GM19452 (cell line): ENCODE data around the gene SRPRA.
A peak's percentile ranks its signal among the peaks of the same experiment; 100 is the strongest.
"Not testable (repeated sequence)": the region's sequence is repeated elsewhere in the genome, so short reads cannot be mapped to it uniquely, and the experiment has no call there.

Source experiments
- ATAC-seq: cut with Tn5 transposase; IDR thresholded peaks from one replicate; pipeline ENCODE4 v1.9.1; 2021; ENCODE audit not compliant: unreplicated experiment

The SRPRA gene, protein sequence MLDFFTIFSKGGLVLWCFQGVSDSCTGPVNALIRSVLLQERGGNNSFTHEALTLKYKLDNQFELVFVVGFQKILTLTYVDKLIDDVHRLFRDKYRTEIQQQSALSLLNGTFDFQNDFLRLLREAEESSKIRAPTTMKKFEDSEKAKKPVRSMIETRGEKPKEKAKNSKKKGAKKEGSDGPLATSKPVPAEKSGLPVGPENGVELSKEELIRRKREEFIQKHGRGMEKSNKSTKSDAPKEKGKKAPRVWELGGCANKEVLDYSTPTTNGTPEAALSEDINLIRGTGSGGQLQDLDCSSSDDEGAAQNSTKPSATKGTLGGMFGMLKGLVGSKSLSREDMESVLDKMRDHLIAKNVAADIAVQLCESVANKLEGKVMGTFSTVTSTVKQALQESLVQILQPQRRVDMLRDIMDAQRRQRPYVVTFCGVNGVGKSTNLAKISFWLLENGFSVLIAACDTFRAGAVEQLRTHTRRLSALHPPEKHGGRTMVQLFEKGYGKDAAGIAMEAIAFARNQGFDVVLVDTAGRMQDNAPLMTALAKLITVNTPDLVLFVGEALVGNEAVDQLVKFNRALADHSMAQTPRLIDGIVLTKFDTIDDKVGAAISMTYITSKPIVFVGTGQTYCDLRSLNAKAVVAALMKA

DNA sequence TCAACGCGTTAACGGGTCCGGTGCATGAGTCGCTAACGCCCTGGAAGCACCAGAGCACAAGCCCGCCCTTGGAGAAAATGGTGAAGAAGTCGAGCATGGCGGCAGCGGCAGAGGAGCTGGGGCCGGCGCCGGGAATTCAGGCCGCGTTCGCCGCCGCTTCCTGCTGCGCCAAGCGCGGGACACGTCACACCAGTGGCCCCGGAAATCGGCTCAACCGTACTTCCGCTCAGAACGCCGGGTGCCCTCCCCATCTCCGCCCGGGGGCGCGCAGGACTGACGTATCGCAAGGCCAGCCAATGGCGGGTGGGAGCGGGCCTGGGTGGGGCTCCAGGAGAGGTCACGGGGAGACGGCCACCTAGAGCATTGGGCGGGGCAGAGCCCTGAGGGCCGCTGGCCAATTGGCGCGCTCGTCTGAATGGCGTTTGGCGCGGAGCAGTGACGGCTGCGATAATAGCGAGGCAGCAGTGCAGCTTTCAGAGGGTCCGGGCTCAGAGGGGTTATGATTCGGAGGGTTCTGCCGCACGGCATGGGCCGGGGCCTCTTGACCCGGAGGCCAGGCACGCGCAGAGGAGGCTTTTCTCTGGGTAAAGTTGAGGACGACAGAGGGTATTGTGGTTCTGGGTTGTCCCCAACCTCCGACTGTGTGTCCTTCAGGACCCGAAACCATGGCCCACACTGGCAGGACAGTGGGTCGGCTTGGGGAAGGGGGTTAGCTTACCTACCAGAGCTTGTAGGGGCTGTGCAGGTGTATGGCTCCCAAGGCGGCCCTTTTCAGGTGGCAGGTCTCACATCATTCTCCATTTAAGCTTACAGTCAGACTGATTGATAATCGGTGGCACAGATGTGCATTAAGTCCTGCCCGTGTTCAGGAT is at the start of gene SRPRA, which contains the start of gene FOXRED1:
TSS of gene SRPRA (minus strand) at position 188 of the 872 bp plus-strand sequence. CDS start at position 97, 91 bp downstream.
TSS of gene FOXRED1 (plus strand) at position 447 of the 872 bp plus-strand sequence. CDS start at position 500, 53 bp downstream.
- peak; percentile 99 for ATAC-seq

DNA sequence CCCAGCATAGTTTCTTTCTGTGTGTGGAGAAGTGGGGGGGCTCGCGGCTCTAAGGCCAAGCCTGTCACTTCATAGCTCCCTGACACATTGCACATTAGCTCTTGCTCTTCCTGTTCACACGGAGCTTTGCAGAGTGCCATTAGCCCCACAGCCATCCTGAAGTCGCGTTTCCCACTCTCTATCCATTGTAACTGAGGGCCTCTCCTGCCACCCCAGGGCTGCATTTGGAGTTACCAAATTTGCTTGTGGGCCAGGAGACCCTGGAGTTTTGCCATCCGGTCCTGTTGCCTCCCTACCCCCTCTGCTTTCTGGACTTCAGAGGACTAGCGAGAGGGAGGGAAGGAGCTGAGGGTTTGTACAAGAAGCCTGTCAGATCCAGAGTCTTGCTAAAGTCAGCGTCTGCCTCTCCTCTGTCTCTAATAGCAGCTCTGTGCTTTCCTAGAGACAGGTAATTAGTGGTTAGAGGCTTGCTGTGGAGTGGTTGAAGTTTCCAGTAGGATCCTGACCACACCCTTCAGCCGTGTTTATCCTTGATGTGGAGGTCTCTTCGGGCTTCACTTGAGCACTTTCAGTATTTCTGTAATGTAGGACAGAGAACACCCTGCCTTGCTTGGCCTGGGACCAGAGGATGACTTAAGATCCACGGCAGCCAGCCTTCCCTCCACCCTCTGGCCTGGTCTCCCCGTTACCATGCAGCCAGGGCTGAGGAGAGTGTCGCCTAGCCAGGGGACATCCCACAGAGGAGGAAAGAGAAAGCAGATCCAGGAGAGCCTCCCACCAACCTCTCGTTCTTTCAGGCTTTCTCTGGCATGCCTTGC is 49.3 kb upstream of the SRPRA start:
- ATAC-seq = peak; percentile 34

DNA sequence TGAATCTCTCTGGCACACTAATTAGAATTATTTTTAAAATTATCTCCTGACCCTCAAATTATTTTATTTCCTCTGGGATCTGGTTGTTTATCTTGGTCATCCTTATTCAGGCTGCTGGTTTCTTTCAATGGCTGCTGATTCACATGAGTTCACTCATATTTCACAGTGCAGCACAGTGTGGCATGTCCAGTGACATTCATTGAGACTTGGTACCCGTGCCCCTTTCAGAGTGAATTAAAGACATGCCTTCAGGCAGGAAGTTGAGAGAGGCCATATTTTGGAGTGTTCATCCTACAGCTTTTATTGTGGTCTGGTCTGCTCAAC is 48.7 kb upstream of the SRPRA start:
- no peak for ATAC-seq

DNA sequence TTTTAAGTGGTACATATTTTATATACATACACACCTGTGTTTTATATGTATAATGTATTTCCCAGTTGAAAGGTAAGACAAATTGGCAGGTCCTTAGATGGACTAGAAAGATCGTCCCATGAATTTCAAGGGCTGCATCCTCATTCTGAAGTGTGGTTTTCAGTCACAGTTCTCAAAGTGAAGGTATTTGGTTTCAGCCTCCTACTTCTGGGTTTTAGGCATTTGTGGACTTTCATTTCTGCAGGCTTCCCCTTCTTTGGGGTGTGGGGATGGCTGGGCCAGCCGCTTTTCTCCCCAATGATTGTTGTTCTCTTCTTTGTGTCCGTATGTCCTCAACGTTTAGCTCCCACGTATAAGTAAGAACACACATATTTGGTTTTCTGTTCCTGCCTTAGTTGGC is 45.1 kb upstream of the SRPRA start:
- ATAC-seq = no peak

DNA sequence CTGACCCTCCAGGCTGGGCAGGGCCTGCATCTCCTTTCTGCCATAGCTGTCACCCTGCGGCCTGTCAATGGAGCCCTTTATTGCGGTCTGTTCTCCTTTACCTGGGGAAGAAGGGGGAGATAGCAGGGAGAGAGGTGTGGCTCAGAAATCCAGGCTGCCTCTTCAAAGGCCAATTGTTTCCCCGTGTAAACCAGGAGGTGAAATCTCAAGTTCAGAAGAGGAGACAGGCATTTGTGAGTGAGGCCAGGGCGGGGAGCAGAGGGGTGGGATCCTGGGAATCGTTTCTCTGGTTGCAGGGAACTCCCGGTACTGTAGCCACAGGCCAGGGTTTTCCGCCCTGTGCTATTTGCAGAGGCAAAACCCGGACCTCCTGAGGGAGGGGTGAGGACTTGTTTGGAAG is 44.3 kb upstream of the SRPRA start:
- no peak for ATAC-seq

DNA sequence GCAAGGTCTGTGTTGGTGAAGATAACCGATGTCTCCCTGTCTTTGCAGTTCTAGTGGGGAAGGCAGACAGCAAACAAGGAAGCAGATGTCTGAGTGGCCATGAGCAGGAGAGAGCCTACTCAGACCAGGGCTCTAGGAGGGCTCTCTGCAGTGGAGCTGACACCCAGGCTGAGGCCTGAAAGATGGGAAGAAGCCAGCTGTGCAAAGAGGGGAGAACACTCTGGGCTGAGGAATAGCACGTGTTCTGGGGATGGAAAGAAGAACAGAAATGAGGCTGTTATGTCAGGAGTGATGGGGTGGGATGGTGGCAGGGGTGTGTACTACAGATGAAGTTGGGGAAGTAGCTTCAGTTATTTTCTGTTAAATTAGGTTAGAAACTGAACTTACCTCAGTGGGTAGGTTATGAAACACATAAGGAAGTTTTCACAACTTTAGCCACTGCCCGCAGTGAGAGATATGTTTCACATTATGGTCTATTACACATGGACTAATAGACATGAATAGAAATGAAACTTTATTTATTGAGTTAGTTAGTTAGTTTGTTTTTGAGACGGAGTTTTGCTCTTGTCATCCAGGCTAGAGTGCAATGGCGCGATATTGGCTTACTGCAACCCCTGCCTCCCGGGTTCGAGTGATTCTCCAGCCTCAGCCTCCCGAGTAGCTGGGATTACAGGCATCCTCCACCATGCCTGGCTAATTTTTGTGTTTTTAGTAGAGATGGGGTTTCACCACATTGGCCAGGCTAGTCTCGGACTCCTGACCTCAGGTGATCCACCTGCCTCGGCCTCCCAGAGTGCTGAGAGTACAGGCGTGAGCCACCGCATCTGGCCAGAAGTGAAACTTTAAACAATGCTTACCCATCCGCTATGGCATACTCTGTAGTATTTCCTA is 43.0 kb upstream of the SRPRA start:
- peak; percentile 71 for ATAC-seq

DNA sequence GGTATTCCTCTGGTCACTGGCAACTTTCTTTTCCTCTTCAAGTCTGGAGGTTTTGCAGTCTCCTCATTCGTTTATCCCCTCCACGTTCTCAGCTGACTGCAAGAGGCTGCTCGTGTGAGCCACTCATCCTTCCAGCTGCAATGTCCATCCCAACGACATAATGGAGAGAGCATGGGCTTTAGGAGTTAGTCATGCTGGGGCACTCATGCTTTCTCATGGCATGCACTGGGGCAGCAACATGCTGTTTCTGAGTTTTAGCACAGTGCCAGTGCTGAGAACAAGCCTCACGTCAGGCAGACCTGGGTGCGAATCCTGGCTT is 42.3 kb upstream of the SRPRA start:
- no peak for ATAC-seq

DNA sequence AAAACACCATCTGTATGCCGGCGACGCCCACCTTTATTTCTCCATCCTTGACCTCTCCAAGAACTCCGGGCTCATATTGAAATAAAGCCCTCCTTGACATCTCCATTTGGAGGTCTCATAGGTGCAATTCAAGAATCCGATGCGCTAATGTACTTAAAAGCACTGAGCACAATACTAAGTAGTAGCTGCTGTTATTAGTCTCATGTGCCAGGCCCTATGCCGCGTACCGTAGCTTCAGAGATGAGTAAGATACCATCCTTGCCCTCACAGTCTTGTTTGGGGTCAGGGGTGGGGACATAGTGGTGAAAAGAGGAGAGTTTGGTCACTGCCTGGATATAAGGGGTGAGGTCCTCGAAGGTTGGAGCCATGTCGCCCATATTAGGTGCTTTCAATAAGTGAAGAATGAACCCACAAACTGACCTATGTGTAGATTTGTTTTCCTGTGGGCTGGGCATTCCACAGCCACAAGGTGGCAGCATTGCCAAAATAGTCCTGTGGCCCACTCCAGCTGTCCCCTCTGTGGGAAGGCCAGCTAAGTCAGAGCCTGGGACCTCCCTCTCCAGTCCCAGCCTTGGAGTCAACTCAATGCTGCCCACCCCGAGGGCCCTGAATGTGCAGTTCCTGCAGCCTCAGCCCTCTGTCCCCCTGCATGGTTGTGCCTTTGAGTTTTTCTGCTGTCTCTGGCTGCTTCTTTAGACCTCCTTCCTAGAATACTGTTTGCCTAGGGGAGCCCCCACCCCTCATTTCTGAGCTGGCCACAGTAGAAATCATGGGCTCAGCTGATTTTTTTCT is 41.7 kb upstream of the SRPRA start:
- peak; percentile 33 for ATAC-seq

DNA sequence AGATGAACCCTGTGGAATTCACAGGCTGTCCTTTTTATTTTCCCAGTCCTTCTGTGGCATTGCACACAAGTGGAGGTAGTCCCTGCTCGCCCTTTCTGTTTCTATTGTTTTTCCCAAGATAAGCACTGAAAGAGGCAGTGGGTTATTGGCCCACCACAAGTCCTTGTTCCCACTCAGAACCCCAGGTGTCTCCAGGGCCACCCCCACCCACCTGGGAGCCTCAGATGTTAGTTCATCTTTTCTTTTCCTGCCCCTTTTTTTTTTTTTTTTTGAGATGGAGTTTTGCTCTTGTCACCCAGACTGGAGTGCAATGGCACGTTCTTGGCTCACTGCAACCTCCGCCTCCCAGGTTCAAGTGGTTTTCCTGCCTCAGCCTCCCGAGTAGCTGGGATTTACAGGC is 40.1 kb upstream of the SRPRA start:
- ATAC-seq = not testable (repeated sequence)

DNA sequence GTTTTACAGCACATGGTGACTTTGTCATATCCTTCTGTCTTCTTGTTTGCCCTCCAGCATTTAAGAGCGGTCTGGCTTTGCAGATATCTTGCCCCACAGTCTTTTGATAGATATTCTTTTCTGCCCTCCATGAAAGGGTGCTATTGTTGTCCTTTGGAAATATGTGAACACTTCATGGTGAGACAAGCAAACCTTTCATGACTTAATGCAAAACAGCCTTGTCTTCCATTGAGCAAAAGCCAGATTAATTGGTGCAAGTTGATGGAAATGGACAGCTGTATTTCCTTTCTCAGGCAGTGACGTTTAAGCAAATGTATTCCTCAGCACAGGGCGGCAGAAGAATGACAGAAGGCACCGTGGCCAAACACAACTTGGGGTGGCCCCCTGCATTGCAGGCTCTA is 39.6 kb upstream of the SRPRA start:
- ATAC-seq = no peak

DNA sequence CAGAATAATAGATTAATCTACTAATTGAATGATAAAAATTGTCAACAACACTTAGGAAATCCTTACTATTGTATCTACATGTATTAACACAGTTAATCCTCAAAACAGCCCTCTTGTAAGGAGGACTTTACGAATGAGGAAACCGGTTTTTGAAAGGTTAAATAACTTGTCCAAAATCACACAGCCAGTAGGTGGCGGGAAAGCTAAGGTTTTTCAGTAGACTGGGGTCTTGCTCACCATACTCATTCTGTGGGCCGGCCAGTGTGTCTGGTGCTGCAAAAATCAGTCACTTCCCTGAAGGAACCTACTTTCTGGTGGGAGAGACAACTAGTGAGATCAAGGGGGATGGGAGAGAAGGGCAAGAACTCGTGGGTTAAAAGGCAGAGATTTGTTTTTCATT is 39.0 kb upstream of the SRPRA start:
- ATAC-seq = no peak

DNA sequence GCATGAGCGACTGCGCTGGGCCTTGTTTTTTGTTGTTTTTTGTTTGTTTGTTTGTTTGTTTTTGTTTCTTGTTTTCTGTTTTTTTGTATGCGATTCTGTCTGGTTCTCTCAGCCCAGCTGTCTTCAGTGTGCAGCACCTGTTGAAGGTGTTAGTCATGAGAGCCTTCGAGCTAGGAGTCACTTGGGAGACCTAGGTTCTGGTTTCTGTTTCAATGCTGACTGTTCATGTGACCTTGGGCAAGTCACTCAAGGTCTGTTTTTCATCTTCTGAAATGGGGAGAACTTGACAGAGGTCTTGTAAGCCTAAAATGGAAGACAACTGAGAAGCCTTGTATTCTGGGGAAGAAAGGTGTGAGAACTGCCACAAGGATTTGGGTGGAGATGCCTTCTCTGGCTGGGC is 37.0 kb upstream of the SRPRA start:
- ATAC-seq = peak; percentile 66

DNA sequence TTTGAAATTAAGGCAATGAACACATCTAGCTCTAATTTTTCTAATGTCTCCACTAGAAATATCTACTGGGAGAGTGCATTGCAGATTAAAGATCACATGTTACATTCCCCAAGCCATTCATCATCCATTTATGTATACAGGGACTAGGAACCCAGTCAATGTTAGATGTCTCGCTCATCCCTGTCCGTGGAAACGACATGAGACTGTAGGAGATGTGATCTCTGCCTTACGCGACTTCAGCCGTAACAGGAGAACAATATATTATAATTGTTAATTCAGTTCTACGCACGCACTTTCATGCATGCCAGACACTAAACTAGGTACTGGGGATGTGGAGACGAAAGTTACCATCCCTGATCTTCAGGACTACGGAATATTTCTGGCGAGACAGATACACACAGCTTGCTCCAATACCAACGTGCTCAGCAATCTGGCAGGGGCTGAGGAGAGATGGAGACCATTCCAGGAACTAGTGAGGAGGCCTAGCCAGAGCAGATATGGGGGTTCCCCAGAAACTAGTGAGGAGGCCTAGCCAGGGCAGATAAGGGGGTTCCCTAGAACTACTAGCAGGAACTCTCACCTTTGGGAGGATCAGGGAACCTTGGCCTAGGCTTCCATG is 35.9 kb upstream of the SRPRA start:
- ATAC-seq = peak; percentile 1

DNA sequence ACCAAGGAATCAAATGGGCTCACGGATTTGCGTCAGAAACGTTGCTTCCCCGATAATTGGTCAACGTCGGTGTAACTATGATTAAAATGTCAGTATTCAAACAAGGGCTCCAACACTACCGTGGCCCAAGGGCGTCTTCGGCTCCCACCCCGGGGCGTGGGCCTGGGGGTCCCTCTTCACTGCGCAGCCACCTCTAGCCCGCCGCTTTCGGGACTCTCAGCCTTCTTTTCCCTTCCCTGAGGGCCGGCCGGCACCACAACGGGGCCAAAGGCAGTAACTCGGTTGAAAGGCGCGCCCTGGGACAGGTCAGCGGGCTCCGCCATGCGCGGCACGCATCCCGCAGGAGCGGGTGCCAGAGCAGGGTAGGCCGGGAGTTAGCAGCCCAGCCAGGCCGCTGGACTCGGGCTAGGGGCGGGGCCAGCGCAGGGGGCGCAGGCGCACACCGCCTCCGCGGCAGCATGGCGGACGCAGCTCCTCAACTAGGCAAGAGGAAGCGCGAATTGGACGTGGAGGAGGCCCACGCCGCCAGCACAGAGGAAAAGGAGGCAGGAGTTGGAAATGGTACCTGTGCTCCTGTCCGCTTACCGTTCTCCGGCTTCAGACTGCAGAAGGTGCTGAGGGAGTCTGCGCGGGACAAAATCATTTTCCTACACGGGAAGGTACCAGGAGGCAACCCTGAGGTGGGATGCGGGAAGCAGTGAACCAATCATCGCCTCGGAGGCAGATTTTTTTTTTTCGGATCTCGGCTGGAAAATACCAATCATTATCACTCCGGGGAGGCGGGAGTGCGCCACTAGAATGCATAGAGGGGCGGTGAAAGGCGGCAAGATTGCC is 35.1 kb upstream of the SRPRA start, which contains the start of gene DCPS:
TSS of gene DCPS (plus strand) at position 438 of the 834 bp plus-strand sequence. CDS start at position 459, 21 bp downstream.
- peak; percentile 88 for ATAC-seq

DNA sequence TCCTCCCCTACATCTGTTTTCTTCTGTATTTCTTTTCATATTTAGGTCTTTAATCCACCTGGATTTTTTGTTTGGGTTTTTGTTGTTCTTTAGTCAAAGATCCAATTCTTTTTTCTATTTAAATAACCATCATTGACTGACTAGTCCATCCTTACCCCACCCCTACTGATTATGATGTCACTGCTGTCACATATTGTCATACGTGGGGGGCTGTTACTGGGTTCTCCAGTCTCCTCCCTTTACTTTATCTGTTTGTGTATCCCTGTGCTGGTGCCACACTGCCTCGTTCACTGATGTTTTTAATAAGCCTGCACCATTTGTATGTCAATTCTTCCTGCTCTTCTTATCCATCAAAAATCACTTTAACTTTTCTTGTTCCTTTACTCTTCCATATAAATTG is 28.3 kb upstream of the SRPRA start:
- ATAC-seq = no peak

DNA sequence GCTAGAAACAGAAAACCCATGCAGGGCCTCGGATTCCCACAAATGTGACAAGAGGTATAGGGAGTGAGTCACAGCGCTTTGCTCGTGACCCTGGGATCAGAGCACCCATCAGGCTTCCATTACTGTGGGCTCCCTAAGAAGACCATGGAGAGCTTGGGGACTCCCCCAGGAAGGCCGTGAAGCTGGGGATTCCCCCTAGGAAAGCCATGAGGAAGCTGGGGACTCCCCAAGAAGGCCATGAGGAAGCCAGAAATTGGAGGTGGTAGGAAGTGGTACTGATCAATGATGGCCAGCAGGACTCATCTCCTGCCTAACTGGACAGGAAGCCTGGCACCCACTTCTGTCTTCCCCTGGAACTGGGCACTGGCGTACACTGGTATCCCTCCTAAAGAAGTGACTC is 25.0 kb upstream of the SRPRA start:
- ATAC-seq = no peak

DNA sequence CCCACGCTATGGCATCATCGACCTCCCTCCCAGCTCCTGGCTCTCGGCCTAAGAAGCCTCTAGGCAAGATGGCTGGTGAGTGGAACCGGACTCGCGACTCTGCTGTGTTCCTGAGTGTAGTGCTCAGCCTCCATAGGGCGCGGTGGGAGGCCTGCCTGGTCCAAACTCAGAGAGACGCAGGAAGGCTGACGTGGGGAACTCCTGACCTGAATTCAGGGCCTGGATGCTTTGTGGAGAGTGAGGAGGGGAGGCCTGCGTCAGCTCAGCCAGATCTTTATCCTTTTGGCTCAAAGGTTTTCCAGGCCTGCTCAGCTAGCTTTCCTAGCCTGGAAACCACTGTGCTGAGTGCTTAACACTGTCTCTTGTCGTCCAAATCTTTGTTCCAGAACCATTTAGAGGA is 22.2 kb upstream of the SRPRA start:
- ATAC-seq = no peak

DNA sequence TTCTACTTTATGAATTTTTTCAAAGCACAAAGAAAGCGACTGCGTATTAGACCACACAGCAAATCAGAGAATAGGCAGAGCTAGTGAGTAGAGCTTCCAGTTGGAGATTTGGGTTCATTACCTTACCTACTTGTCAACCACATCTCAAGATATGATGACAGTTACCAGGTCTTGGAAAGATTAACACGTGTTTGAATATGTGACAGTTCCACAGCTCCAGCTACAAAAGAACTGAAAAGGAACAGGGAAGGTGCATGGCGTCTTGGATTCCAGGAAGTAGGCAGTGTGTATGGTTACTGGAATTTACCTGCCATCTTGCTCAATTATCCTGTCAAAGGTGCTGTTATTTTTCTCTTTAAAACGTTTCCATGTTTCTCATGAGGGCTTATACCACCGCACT is 19.5 kb upstream of the SRPRA start:
- no peak for ATAC-seq
